Mesenteric fat pad (tissue), 1 donor: ENCODE measurements around the gene FPR3. TPM values are rescaled to one million over a fixed set of nuclear protein-coding genes. Genes with fewer than 3 reads are reported as not detected.
"Not testable (repeated sequence)": the region's sequence is repeated elsewhere in the genome, so short reads cannot be mapped to it uniquely, and the experiment has no call there.

Experiments
- DNase-seq: peaks from one replicate; pipeline ENCODE4 v3.0.0-alpha.2; 2020; ENCODE audit warnings: low spot score
- total RNA-seq: library from RNA; stranded (reverse); fragmentation: NEBNext Ultra II Directional; extraction: Animal tissue kit (Norgen Biotek cat#: 25700); gene quantifications from one replicate; pipeline ENCODE4 v1.2.1, GENCODE V29; 2021
- donor health status: DM: yes; HTN: yes; CAD: no.

Gene FPR3
- total RNA-seq, 1 donor from 2014 or later, result 44.5 TPM

DNA sequence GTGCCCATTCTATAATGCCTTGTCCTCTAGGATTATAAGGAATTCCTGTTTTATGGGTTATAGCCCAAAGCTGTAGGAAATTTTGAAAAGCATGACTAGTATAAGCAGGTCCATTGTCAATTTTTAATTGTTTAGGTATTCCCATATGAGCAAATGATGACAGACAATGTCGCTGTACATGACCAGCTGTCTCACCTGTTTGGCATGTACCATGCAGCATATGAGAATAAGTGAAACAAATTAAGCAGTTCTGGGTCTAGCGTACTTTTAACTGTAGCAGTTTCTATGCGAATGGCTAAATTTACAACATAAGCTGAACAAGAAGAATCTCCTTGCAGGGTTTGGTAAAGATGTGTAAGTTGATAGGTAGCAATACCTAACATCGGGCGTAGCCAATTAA lies 11.6 kb downstream of the FPR3 start:
- DNase-seq, result not testable (repeated sequence)

DNA sequence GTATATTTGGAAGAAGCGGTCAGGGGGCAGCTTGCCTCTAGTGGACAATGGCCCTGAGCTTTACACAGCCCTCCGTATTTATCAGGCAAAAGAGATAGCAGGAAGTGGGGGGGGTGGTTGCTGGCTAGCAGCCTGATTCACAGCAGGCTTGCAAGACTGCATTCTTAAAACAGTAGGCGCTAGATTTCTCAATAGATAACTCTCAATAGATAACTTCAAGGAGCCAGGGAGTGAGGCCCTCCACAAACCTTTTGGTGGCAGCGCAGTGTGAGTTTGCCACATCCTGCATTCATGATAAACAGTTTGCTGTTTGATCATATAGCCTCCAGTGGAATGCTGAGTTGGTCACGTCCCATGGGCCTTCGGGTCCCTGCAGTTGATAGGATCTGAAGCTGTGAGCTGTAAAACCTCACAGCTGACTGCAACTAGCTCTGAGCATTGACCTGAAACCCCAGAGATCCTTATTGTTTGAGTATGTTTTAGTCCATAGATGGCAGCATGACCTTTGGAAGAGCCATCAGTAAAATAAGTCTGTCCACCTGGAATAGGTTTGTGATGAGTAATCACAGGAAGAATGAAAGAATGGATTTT lies 12.2 kb downstream of the FPR3 start:
- DNase-seq, result no peak

DNA sequence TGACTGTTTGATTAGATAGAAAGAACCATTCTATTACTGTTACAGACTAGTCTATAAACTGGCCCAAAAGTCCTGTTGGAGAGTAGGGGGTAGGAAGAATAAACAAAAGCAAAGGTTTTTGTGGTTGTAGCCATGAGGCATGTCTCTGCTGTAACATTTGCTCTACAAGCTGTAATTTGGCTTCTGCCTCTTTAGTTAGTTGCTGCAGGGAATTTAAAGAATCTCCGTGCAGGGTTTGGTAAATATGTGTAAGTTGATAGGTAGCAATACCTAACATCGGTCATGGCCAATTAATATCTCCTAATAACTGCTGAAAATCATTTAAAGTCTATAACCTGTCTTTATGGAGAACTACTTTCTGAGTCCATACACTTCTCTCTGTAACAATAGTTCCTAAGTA lies 13.0 kb downstream of the FPR3 start:
- no peak for DNase-seq

DNA sequence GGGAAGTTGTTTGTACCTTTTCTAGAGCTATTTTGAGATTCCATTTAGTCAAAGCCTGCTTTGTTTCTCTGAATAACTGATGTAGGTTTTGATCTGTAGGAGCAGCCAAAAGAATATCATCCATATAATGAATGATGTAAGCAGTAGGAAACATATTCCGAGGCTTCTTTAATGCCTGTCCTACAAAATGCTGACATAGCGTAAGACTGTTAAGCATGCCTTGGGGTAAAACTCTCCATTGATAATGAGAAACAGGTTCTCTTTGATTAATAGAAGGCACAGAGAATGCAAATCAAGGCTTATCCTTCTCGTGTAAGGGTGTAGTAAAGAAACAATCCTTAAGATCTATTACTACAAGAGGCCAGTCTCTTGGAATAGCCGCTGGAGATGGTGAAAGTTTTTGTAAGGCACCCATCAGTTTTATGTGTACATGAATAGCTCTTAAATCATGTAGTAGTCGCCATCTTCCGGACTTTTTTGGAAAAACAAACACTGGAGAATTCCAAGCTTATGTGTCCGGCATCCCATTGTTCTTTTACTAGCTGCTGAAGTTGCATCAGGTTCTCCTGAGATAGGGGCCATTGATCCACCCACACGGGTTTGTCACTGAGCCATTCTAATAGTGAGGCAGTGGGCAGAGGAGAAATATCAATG lies 13.5 kb downstream of the FPR3 start:
- DNase-seq, result no peak

DNA sequence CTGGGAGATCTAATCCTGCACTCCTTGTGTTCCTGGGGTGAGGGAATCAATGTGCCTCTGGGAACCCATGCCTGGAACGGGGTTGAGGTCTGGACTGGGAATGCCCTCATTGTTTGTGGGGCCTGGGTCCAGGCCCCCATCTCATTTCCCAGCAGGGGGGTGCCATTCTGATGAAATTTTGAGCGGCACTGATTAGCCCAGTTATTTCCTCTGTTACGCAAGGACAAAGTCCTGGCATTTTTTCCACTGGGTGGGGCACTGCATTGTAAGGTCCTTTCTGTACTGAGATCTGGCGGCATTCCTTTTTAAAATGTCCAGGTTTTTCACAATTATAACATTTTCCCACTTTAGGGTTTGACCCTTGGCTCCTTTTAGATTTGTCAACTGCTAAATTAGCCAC lies 14.8 kb downstream of the FPR3 start:
- DNase-seq, result no peak

DNA sequence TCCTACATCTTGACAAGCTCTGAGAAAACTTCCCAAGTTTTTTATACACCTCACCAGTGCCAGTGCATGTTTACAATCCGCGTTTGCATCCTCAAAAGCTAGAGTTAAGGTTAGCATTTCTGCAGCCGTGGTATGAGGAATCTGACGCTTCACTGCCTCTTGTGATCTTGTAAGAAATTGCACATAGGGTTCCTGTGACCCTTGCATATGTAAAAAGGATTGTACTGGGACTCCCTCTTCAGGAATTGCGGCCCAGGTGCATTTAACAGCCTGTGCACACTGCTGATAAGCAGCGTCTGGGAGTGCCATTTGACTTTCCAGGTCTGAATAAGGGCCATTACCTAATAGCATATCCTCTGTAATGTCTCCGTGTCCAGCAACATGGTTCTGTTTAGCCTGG lies 15.3 kb downstream of the FPR3 start:
- no peak for DNase-seq

DNA sequence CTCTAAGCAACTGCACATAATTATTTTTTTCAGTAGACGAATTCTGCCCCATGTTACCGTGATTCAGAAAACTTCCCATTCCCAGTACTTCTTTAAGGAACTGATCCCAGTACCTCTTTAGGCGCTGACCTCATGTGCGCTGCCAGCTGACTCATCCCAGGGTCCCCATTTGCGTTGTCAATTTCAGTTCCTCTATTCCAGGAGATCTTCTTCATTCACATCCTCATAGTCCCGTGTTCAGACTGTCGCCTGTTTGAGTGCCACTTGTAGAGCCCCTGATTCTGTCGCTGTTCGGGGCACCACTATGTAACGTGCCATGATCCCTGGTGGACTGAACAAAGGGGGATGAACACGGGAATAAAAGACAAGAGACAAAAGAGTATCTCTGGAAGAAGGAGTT lies 16.4 kb downstream of the FPR3 start:
- DNase-seq, result no peak

DNA sequence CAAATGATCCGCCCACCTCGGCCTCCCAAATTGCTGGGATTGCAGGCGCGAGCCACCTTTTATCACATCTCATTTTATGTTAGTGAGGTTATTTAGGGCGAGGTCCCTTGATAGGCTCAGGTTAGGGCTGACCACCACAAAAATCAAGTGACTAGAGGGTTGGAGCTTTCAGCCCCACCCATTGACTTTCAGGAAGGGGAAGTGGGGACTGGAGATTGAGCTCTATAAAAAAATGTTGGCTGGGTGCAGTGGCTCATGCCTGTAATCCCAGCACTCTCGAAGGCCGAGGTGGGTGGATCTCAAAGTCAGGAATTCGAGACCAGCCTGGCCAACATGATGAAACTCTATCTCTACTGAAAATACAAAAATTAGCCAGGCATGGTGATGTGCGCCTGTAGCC lies 20.1 kb downstream of the FPR3 start:
- DNase-seq, result no peak

DNA sequence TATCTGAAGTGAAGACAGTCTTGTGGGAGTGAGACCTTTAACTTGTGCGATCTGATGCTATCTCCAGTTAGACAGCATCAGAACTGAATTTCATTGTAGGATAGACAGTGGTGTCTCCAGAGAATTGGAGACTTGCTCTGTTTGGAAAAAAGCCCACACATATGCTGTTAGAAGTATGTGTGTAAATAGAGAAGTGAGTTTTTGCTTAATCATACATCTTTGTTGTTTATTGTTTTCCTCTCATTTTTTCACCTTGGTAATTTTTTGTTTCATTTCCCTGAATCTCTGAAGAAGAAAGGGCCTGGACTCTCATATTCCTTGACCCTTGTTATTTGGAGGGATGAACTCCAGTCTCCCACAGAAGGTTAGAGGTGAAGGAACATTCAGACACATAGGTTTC lies 21.8 kb downstream of the FPR3 start:
- DNase-seq, result no peak

DNA sequence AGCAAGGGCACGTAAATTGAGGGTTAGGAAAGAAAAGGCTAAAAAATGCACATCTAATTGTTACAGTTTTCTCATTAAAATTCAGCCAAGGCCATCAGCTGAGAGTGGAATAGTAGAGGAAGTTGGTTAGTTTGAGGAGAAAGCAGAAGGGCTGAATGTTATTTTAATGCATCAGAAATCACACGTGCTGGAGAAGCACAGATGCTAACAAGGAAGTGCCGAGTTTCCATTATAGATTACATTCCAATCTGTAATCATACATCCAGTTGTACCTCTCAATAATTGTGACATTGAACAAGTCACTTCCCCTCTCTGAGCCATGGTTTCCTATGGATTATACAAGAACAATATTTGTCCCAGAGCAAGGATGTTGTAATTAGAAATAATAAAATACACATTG lies 25.1 kb downstream of the FPR3 start:
- DNase-seq, result no peak

DNA sequence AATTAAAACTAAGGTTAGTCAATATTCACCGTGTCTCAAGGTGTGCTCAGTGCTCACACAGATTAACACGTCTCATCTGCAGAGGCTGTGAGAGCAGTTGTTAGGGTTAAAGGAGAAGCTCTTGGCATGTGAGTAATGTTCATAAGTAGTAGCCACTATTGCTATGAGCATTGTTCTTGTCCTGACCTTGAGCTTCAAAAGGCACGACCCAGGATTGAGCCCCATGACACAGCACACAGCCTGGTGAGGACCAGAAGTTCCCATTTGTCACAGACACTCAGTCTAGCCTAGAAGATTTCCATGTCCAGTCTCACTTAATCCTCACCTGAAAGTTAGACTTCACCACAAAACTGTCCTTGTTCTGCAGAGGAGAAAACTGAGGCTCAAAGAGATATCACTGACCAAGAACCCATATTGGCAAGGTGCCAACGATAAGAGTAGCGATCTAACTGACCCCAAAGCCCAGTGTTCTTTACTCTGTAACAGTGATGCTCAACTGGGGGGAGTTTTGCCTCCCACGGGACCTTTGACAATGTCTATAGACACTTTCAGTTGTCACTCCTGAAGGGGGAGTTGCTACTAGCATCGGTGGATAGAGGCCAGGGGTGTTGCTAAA lies 26.0 kb downstream of the FPR3 start:
- no peak for DNase-seq

DNA sequence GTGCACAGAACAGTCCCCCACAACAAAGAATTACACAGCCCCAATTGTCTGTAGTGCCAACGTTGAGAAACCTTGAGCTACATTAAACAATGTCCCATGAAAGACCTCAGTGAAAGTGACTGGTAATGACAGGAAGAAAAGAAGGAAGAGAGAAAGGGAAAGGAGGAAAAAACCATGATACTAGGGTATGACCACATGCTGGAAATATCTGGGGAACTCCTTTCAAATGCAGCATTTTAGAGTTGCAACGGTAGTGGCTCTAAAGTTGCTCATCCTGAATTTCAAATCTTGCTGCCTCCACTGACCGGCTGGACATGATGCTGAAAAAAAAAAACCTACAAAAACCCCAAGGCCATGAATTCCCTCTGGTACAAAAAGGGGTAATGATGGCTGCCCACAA lies 26.5 kb downstream of the FPR3 start:
- DNase-seq, result no peak

DNA sequence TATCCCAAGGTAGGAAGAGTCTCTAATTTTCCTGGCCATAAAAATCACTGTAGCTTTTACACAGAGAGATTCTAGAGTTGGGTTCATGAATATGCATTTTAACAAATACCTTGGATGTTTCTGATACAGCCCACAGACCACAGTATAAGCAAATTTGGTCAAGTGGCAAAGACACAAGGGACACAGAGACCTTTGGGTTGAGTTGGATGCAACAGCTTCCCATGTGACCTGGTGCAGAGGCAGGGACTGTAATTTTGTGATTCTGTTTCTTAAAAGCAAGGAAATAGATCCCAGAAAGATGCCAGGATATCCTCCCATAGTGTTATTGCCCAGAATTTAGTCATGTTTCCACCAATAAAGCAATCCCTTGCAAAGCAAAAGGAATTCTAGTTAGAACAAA lies 27.0 kb downstream of the FPR3 start:
- DNase-seq, result no peak

DNA sequence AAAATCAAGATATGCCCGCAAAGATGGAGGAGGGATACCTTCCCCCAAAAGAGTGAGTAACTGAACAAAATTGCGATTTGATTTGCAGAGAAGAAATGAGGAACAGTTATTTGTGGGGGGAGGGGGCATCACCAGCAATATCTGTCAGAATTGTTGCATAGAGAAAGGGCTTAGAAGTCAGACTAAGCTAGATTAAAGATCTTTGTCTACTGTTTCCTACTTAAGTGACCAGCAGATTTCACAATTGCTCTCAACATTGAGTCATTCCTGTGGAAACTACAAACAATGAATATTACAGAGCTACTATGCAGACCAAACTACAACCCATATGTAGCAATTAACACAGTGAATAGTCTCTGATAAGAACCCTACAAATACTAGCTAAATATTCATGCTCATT lies 27.4 kb downstream of the FPR3 start:
- no peak for DNase-seq

DNA sequence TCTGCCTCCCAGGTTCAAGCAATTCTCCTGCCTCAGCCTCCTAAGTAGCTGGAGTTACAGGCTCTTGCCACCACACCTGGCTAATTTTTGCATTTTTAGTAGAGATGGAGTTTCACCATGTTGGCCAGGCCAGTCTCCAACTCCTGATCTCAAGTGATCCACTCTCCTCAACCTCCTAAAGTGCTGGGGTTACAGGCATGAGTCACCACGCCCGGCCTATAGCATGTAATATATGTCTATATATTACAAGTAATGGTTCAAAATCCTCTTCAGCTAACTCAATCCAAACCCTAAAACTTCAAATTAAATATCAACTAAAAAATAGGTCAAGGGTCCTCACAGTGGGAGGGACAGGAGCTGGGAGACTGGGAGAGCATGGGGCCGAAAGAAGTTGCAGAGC lies 28.0 kb downstream of the FPR3 start:
- no peak for DNase-seq

DNA sequence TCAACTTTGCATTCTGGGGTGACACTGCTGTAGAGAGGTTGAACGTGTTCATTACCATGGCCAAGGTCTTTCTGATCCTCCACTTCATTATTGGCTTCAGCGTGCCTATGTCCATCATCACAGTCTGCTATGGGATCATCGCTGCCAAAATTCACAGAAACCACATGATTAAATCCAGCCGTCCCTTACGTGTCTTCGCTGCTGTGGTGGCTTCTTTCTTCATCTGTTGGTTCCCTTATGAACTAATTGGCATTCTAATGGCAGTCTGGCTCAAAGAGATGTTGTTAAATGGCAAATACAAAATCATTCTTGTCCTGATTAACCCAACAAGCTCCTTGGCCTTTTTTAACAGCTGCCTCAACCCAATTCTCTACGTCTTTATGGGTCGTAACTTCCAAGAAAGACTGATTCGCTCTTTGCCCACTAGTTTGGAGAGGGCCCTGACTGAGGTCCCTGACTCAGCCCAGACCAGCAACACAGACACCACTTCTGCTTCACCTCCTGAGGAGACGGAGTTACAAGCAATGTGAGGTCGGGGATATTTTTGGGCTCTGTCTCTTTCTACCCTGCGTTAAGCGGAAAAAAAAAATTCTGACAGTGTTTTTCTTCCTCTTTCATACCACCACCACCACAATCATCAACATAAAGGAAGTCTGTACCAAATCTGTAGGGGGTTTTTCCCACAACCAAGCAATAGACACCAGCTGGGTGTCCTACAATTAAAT lies 29.5 kb downstream of the FPR3 start:
- no peak for DNase-seq

DNA sequence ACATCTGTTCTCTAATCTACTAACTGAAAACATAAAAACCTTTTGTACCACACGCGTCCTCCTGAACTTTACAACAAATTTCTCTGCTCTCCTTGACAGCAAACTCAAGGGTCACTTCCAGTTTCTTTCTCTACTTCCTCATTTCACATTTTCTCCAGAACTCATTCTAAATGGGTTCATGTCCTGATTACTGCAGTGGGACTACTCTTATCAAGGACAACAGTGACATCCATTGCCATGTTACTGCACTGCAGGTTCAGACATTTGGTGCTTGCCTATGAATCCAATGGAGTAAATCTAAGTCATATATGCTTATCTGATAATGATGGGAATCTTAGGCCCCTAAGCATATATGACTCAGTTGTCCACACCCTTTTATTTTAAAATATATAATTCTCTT lies 35.3 kb downstream of the FPR3 start:
- no peak for DNase-seq

DNA sequence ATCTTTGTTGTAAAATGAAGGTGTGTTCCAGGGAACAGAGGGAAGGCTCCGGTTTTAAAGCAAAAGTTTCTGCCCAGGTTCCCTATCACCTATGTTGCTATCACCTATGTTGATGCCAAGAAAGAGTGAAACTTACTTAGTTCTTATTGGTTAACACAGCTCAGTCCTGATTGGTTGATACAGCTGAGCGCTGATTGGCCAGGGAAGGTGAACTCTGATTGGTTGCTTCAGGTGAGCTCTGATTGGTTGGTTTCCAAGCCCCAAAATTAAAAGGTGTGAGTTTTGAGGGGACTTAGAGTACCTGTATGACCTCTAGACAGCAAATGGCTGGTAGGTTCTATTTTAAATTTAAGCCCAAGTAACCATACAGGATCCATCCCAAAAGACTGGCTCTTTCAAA lies 42.2 kb downstream of the FPR3 start:
- no peak for DNase-seq

DNA sequence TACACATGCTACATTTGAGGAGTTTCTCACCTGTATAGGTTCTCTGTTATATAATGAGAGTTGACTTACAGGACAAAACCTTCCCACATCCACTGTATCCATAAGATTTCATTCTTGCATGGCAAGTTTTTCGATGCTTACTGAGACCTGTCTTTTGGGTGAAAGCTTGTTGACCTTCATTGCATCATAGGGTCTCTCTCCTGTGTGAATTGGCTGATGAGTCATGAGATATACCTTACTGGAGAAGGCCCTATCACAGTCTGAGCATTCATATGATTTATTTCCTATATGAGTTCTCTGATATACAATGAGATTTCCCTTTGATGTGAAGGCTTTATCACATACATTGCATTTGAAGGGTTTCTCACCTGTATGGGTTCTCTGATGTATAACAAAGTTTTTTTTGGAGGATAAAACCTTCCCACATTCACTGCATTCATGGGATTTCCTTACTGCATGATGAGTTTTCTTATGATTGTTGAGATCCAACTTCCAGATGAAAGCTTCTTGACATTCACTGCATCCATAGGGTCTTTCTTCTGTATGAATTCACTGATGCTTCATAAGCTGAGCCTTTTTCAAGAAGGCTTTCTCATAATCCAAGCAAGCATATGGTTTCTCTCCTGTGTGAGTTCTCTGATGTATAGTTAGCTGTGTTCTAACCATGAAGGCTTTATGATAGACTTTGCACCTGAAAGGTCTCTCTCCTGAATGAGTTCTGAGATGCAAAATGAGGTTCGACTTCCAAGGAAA lies 67.1 kb downstream of the FPR3 start:
- DNase-seq, result no peak

DNA sequence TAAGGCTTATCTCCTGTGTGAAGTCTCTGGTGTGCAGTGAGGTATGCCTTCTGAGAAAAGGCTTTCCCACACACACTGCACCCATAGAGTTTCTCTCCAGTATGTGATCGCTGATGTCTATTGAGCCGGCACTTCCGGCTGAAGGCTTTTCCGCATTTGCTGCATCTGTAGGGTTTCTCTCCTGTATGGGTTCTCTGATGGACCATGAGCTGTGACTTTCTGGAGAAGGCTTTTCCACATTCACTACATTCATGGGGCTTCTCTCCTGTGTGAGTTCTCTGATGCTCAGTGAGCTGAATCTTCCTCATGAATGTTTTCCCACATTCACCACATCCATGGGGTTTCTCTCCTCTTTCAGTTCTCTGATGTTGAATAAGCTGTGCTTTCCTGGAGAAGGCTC lies 78.1 kb downstream of the FPR3 start:
- no peak for DNase-seq
